ENCODE data around the gene SCGB3A2.

SCGB3A2 gene

GRCh38 chr5:147911427-147911826 lies 32.9 kb downstream of the SCGB3A2 start:
- no peak for DNase-seq

GRCh38 chr5:147912011-147912410 lies 33.5 kb downstream of the SCGB3A2 start:
- no peak for DNase-seq

- DNase-seq, result no peak
These were observed 35.3 kb downstream of the SCGB3A2 start for GRCh38 chr5:147913786-147914185.

GRCh38 chr5:147918101-147918685 lies 39.7 kb downstream of the SCGB3A2 start:
- DNase-seq, result no peak

GRCh38 chr5:147918899-147919298 lies 40.4 kb downstream of the SCGB3A2 start:
- no peak for DNase-seq

GRCh38 chr5:147920420-147921030 lies 42.0 kb downstream of the SCGB3A2 start:
- no peak for DNase-seq

- DNase-seq, result no peak
These were observed 42.6 kb downstream of the SCGB3A2 start for GRCh38 chr5:147921136-147921535.

- DNase-seq, result no peak
These were observed 46.5 kb downstream of the SCGB3A2 start for GRCh38 chr5:147925020-147925419.

GRCh38 chr5:147927901-147928300 lies 49.4 kb downstream of the SCGB3A2 start:
- DNase-seq, result no peak

GRCh38 chr5:147930769-147931168 lies 52.3 kb downstream of the SCGB3A2 start:
- DNase-seq, result no peak

All from NCI-H1436 treated with DMSO at 0.1 percent for 48 hours (cell line).